Mucosa of rectum (tissue), 2 donors: ENCODE results near the gene GCNA.
"Not testable (repeated sequence)": the region's sequence is repeated elsewhere in the genome, so short reads cannot be mapped to it uniquely, and the experiment has no call there.

Source experiments
- H3K27ac ChIP-seq, 2 donors: one replicate each; pipeline ENCODE4 v1.7.0; 2013; ENCODE audit warnings: inconsistent platforms in 2 of 2, low read depth in 2 of 2, low read length in 2 of 2
- H3K27me3 ChIP-seq, 2 donors: one replicate each; pipeline ENCODE4 v1.7.0; 2013; ENCODE audit warnings: low read length in 2 of 2; ENCODE audit not compliant: control insufficient read depth in 2 of 2, insufficient read depth in 2 of 2
- H3K36me3 ChIP-seq, 2 donors: one replicate each; pipeline ENCODE4 v1.7.0; 2013; ENCODE audit warnings: low read length in 2 of 2; ENCODE audit not compliant: control insufficient read depth in 2 of 2, insufficient read depth in 2 of 2
- H3K4me1 ChIP-seq, 2 donors: one replicate each; pipeline ENCODE4 v1.7.0; 2013; ENCODE audit warnings: low read length in 2 of 2, mild to moderate bottlenecking in 1 of 2; ENCODE audit not compliant: control insufficient read depth in 2 of 2, insufficient read depth in 2 of 2
- H3K4me3 ChIP-seq, 2 donors: one replicate each; pipeline ENCODE4 v1.7.0; 2013; ENCODE audit warnings: low read length in 2 of 2
- H3K9ac ChIP-seq, 2 donors: one replicate each; pipeline ENCODE4 v1.7.0; 2013; ENCODE audit warnings: low read length in 2 of 2, low read depth in 1 of 2, mild to moderate bottlenecking in 1 of 2
- H3K9me3 ChIP-seq, 2 donors: one replicate each; pipeline ENCODE4 v1.7.0; 2013; ENCODE audit warnings: low read length in 2 of 2; ENCODE audit not compliant: control insufficient read depth in 2 of 2
- donor health status: healthy.
- donor health status: Normal muscosa, but diverticular disease.

GCNA gene

GRCh38 chrX:71636438-71637252 lies 58.4 kb downstream of the GCNA start:
- H3K9ac ChIP-seq, result no peak overlapping the region
- H3K4me1 ChIP-seq, result peaks cover 4 to 8% of the 10 kb centered on the region in 2 donors
- no peak overlapping the region for H3K27ac ChIP-seq

GRCh38 chrX:71637253-71637618 lies 59.0 kb downstream of the GCNA start:
- Histone ChIP-seq H3K9me3 (no peaks in the 10 kb centered on the region), H3K36me3 (no peaks in the 10 kb centered on the region), H3K9ac (no peak overlapping the region), H3K4me3 (no peak overlapping the region), H3K4me1 (peaks cover 4 to 8% of the 10 kb centered on the region in 2 donors), H3K27ac (no peak overlapping the region), H3K27me3 (no peaks in the 10 kb centered on the region)

More at GRCh38 chrX:71636438-71637252, 58.4 kb downstream of the GCNA start:
- Histone ChIP-seq H3K36me3 (no peaks in the 10 kb centered on the region), H3K4me3 (no peak overlapping the region), H3K27me3 (no peaks in the 10 kb centered on the region), H3K9me3 (no peaks in the 10 kb centered on the region)

- Histone ChIP-seq H3K9ac (no peak overlapping the region), H3K36me3 (no peaks in the 10 kb centered on the region), H3K4me3 (no peak overlapping the region), H3K27me3 (no peaks in the 10 kb centered on the region), H3K9me3 (no peaks in the 10 kb centered on the region), H3K4me1 (peaks cover 4 to 8% of the 10 kb centered on the region in 2 donors), H3K27ac (no peak overlapping the region)
Measured at GRCh38 chrX:71637848-71638247, 59.6 kb downstream of the GCNA start.

- Histone ChIP-seq H3K36me3 (no peaks in the 10 kb centered on the region), H3K27me3 (no peaks in the 10 kb centered on the region), H3K9ac (no peak overlapping the region), H3K4me1 (peaks cover 4 to 8% of the 10 kb centered on the region in 2 donors), H3K27ac (no peak overlapping the region), H3K9me3 (no peaks in the 10 kb centered on the region), H3K4me3 (no peak overlapping the region)
Measured at GRCh38 chrX:71638409-71638808, 60.2 kb downstream of the GCNA start.

GRCh38 chrX:71640002-71640401 lies 61.8 kb downstream of the GCNA start:
- no peak overlapping the region for H3K27ac ChIP-seq
- H3K4me1 ChIP-seq, result peaks cover 4 to 8% of the 10 kb centered on the region in 2 donors
- H3K27me3 ChIP-seq, result no peaks in the 10 kb centered on the region
- no peak overlapping the region for H3K4me3 ChIP-seq
- H3K36me3 ChIP-seq, result no peaks in the 10 kb centered on the region
- no peaks in the 10 kb centered on the region for H3K9me3 ChIP-seq
- H3K9ac ChIP-seq, result no peak overlapping the region

GRCh38 chrX:71644406-71644805 lies 66.2 kb downstream of the GCNA start:
- not testable (repeated sequence) for H3K9ac ChIP-seq, H3K4me3 ChIP-seq, H3K4me1 ChIP-seq, H3K36me3 ChIP-seq, H3K27ac ChIP-seq, H3K9me3 ChIP-seq, H3K27me3 ChIP-seq

- Histone ChIP-seq H3K27ac (peak overlapping the region in 1 of 2 donors; percentile 27), H3K4me1 (peaks cover 0 to 2% of the 10 kb centered on the region in 2 donors)
Measured at GRCh38 chrX:71650333-71650969, 72.2 kb downstream of the GCNA start.

GRCh38 chrX:71652405-71652804 lies 74.2 kb downstream of the GCNA start:
- H3K4me1 ChIP-seq, result peaks cover 0 to 2% of the 10 kb centered on the region in 2 donors
- H3K27ac ChIP-seq, result no peak overlapping the region
- H3K27me3 ChIP-seq, result no peaks in the 10 kb centered on the region
- H3K9me3 ChIP-seq, result no peaks in the 10 kb centered on the region
- H3K4me3 ChIP-seq, result no peak overlapping the region
- no peak overlapping the region for H3K9ac ChIP-seq
- no peaks in the 10 kb centered on the region for H3K36me3 ChIP-seq

More at GRCh38 chrX:71650333-71650969, 72.2 kb downstream of the GCNA start:
- Histone ChIP-seq H3K9me3 (no peaks in the 10 kb centered on the region), H3K36me3 (no peaks in the 10 kb centered on the region), H3K9ac (no peak overlapping the region), H3K27me3 (no peaks in the 10 kb centered on the region), H3K4me3 (no peak overlapping the region)

GRCh38 chrX:71653344-71653743 lies 75.1 kb downstream of the GCNA start:
- Histone ChIP-seq H3K9me3 (no peaks in the 10 kb centered on the region), H3K9ac (no peak overlapping the region)

GRCh38 chrX:71657267-71657666 lies 79.0 kb downstream of the GCNA start:
- no peak overlapping the region for H3K27ac ChIP-seq
- no peaks in the 10 kb centered on the region for H3K36me3 ChIP-seq
- no peaks in the 10 kb centered on the region for H3K4me1 ChIP-seq

More at GRCh38 chrX:71653344-71653743, 75.1 kb downstream of the GCNA start:
- Histone ChIP-seq H3K4me1 (peaks cover 0 to 2% of the 10 kb centered on the region in 2 donors), H3K27ac (no peak overlapping the region), H3K36me3 (no peaks in the 10 kb centered on the region), H3K4me3 (no peak overlapping the region), H3K27me3 (no peaks in the 10 kb centered on the region)

More at GRCh38 chrX:71657267-71657666, 79.0 kb downstream of the GCNA start:
- Histone ChIP-seq H3K9ac (no peak overlapping the region), H3K9me3 (no peaks in the 10 kb centered on the region), H3K27me3 (no peaks in the 10 kb centered on the region), H3K4me3 (no peak overlapping the region)
